ENCODE results near the gene PRSS16. TPM values are rescaled to one million over a fixed set of nuclear protein-coding genes. Genes with fewer than 3 reads are reported as not detected.

Gene PRSS16
- total RNA-seq, 1 experiment from 2014 or later: 0.64 TPM

GRCh38 chr6:27290850-27291208 is 43.3 kb downstream of the PRSS16 start:
- ChIA-PET CTCF (no interaction called here), POLR2A (ENCODE audit: low non-redundant PET) (no interaction called here)
- no TSS peak for BruUV-seq (replicated peaks)
- TF ChIP-seq CTCF (conservative IDR thresholded peaks at IDR 0.05; ENCODE audit: low read depth, low read length) (no peak), EZH2 (IDR thresholded peaks at IDR 0.05; ENCODE audit: borderline replicate concordance, low read depth, low read length, poor library complexity, severe bottlenecking) (no peak)
- Histone ChIP-seq H3K27me3 (replicated peaks; ENCODE audit: insufficient read depth, low read depth, low read length, poor library complexity) (no peaks in the 10 kb centered on the region), H3K9me3 (ENCODE audit: low read depth, low read length, poor library complexity, severe bottlenecking) (no peaks in the 10 kb centered on the region), H3K4me1 (ENCODE audit: insufficient read depth, low read length, poor library complexity, severe bottlenecking) (no peaks in the 10 kb centered on the region), H3K4me3 (ENCODE audit: low read depth, low read length, poor library complexity, severe bottlenecking) (no peak overlapping the region), H3K27ac (ENCODE audit: low read depth, low read length, poor library complexity, severe bottlenecking) (no peak overlapping the region), H3K36me3 (ENCODE audit: insufficient read depth, low read length, poor library complexity, severe bottlenecking) (no peaks in the 10 kb centered on the region)
- no peak for DNase-seq (ENCODE audit: low spot score)
- intact Hi-C loops (cut with micrococcal nuclease; ENCODE audit: unreplicated experiment): loop anchor here (10.0 kb wide), 1 partner anchor 314 kb away; no protein-coding TSS in a partner anchor

GRCh38 chr6:27293436-27294098 is 46.1 kb downstream of the PRSS16 start:
- no peaks in the 10 kb centered on the region for H3K27me3 ChIP-seq (replicated peaks; ENCODE audit: insufficient read depth, low read depth, low read length, poor library complexity)
- CTCF ChIA-PET: no interaction called here
- H3K4me1 ChIP-seq (ENCODE audit: insufficient read depth, low read length, poor library complexity, severe bottlenecking): peaks cover 10% of the 10 kb centered on the region
- BruUV-seq (replicated peaks): no TSS peak
- H3K4me3 ChIP-seq (ENCODE audit: low read depth, low read length, poor library complexity, severe bottlenecking): peak overlapping the region; percentile 18
- peak; percentile 69 for DNase-seq (ENCODE audit: low spot score)
- POLR2A ChIA-PET (ENCODE audit: low non-redundant PET): no interaction called here
- no peaks in the 10 kb centered on the region for H3K36me3 ChIP-seq (ENCODE audit: insufficient read depth, low read length, poor library complexity, severe bottlenecking)
- no peaks in the 10 kb centered on the region for H3K9me3 ChIP-seq (ENCODE audit: low read depth, low read length, poor library complexity, severe bottlenecking)
- no peak overlapping the region for H3K27ac ChIP-seq (ENCODE audit: low read depth, low read length, poor library complexity, severe bottlenecking)
- TF ChIP-seq EZH2 (IDR thresholded peaks at IDR 0.05; ENCODE audit: borderline replicate concordance, low read depth, low read length, poor library complexity, severe bottlenecking) (no peak), CTCF (conservative IDR thresholded peaks at IDR 0.05; ENCODE audit: low read depth, low read length) (no peak)
- intact Hi-C loops (cut with micrococcal nuclease; ENCODE audit: unreplicated experiment): loop anchor here (10.0 kb wide), 1 partner anchor 311 kb away; no protein-coding TSS in a partner anchor

GRCh38 chr6:27294409-27294808 is 46.9 kb downstream of the PRSS16 start:
- no peak overlapping the region for H3K4me3 ChIP-seq (ENCODE audit: low read depth, low read length, poor library complexity, severe bottlenecking)
- TF ChIP-seq CTCF (conservative IDR thresholded peaks at IDR 0.05; ENCODE audit: low read depth, low read length): no peak

More at GRCh38 chr6:27294409-27294808, 46.9 kb downstream of the PRSS16 start:
- intact Hi-C loops (cut with micrococcal nuclease; ENCODE audit: unreplicated experiment): loop anchor here (10.0 kb wide), 1 partner anchor 310 kb away; no protein-coding TSS in a partner anchor
- H3K4me1 ChIP-seq (ENCODE audit: insufficient read depth, low read length, poor library complexity, severe bottlenecking): peaks cover 10% of the 10 kb centered on the region
- POLR2A ChIA-PET (ENCODE audit: low non-redundant PET): no interaction called here
- H3K9me3 ChIP-seq (ENCODE audit: low read depth, low read length, poor library complexity, severe bottlenecking): no peaks in the 10 kb centered on the region
- H3K27me3 ChIP-seq (replicated peaks; ENCODE audit: insufficient read depth, low read depth, low read length, poor library complexity): no peaks in the 10 kb centered on the region
- no peak overlapping the region for H3K27ac ChIP-seq (ENCODE audit: low read depth, low read length, poor library complexity, severe bottlenecking)
- DNase-seq (ENCODE audit: low spot score): no peak
- CTCF ChIA-PET: no interaction called here
- no TSS peak for BruUV-seq (replicated peaks)
- no peaks in the 10 kb centered on the region for H3K36me3 ChIP-seq (ENCODE audit: insufficient read depth, low read length, poor library complexity, severe bottlenecking)

Data from A673 (cell line).